Upper lobe of left lung (tissue), 6 donors: Measurements from ENCODE around the gene ITFG1. TPM values are rescaled to one million over a fixed set of nuclear protein-coding genes. Genes with fewer than 3 reads are reported as not detected.
"Not testable (repeated sequence)": the region's sequence is repeated elsewhere in the genome, so short reads cannot be mapped to it uniquely, and the experiment has no call there.

ENCODE experiments used
- ATAC-seq, 2 donors: fragments of 200-7000 bp; cut with Tn5 transposase; one replicate each; pipeline ENCODE4 v1.9.1; 2022; ENCODE audit warnings: mild to moderate bottlenecking in 2 of 2, moderate library complexity in 2 of 2; ENCODE audit not compliant: low FRiP score in 2 of 2
- DNase-seq, 2 donors: peaks; one replicate each; pipeline ENCODE4 v3.0.0-alpha.2; 2019 to 2020
- H3K27ac ChIP-seq, 4 donors: fragments of 200-600 bp; sonication (generic); one replicate each; pipeline ENCODE4 v1.5.1; 2016 to 2019
- H3K27me3 ChIP-seq, 4 donors: fragments of 200-600 bp; sonication (generic); one replicate each; pipeline ENCODE4 v1.5.1; 2017 to 2019
- H3K36me3 ChIP-seq, 4 donors: fragments of 200-600 bp; sonication (generic); one replicate each; pipeline ENCODE4 v1.5.1; 2016 to 2019
- H3K4me1 ChIP-seq, 4 donors: fragments of 200-600 bp; sonication (generic); one replicate each; pipeline ENCODE4 v1.5.1; 2018 to 2019
- H3K4me3 ChIP-seq, 4 donors: fragments of 200-600 bp; sonication (generic); one replicate each; pipeline ENCODE4 v1.5.1; 2017 to 2019; ENCODE audit warnings: mild to moderate bottlenecking in 2 of 4, moderate library complexity in 1 of 4
- H3K9me3 ChIP-seq, 4 donors: fragments of 200-600 bp; sonication (generic); one replicate each; pipeline ENCODE4 v1.5.1; 2018 to 2019
- CTCF ChIP-seq, 6 experiments: fragments of 450-650 bp in 4 of 6; fragments of 200-600 bp in 2 of 6; sonication (generic) in 2 of 6; IDR thresholded peaks; one replicate each; pipeline ENCODE4 v1.5.1; 2016 to 2019; ENCODE audit warnings: antibody characterized with exemption in 6 of 6
- EP300 ChIP-seq, 4 donors: sonication (generic); formaldehyde crosslinking; IDR thresholded peaks; one replicate each; pipeline ENCODE4 v1.5.1; 2017; ENCODE audit warnings: antibody characterized with exemption in 4 of 4, control low read depth in 2 of 4
- POLR2A ChIP-seq, 4 donors: fragments of 450-650 bp; IDR thresholded peaks; one replicate each; pipeline ENCODE4 v1.5.1; 2016 to 2017; ENCODE audit warnings: antibody characterized with exemption in 4 of 4, mild to moderate bottlenecking in 2 of 4
- POLR2AphosphoS5 ChIP-seq, 2 donors: sonication (generic); formaldehyde crosslinking; IDR thresholded peaks; one replicate each; pipeline ENCODE4 v1.5.1; 2017; ENCODE audit warnings: antibody characterized with exemption in 2 of 2
- WGBS, 2 donors: methylation state at CpG; one replicate each; pipeline ENCODE4 v1.1.5; 2017 to 2018; 5-methylcytosine and 5-hydroxymethylcytosine counted together
- total RNA-seq, 6 donors: library from RNA; depleted of rRNA in 4 of 6; stranded (reverse); fragments of >200 nt in 4 of 6; gene quantifications; one replicate each; pipeline versions ENCODE4 v1.1.0 to v1.2.1, GENCODE V29; 2016 to 2021
- donor health status: DM: no; HTN: no; CAD: no; lungs with moderate emphysema.
- donor health status: DM: no; HTN: yes; CAD: no; lungs with severe emphysema.

The ITFG1 gene
- total RNA-seq, 6 donors from 2014 or later: 23.7 to 58.1 (median 43.6) TPM

- Histone ChIP-seq H3K9me3 (no peaks in the 10 kb centered on the region), H3K4me1 (no peaks in the 10 kb centered on the region), H3K27me3 (no peaks in the 10 kb centered on the region), H3K4me3 (no peak overlapping the region), H3K27ac (no peak overlapping the region), H3K36me3 (peaks cover 0 to 13% (median 4%) of the 10 kb centered on the region in 4 donors)
- TF ChIP-seq POLR2AphosphoS5 (IDR thresholded peaks at IDR 0.05) (no peak), CTCF (IDR thresholded peaks at IDR 0.05) (no peak), POLR2A (IDR thresholded peaks at IDR 0.05) (no peak), EP300 (IDR thresholded peaks at IDR 0.05) (no peak)
- DNase-seq: no peak
- 75 to 84% methylated on average over 2 of the region's 2 CpGs for whole genome bisulfite sequencing, 2 donors
- no peak for ATAC-seq
Measured at GRCh38 chr16:47366228-47366627, 94.6 kb downstream of the ITFG1 start.

- Histone ChIP-seq H3K9me3 (no peaks in the 10 kb centered on the region), H3K27ac (no peak overlapping the region), H3K4me3 (no peak overlapping the region), H3K27me3 (no peaks in the 10 kb centered on the region), H3K36me3 (peaks cover 0 to 7% (median 2%) of the 10 kb centered on the region in 4 donors), H3K4me1 (no peaks in the 10 kb centered on the region)
- no peak for DNase-seq
- TF ChIP-seq POLR2A (IDR thresholded peaks at IDR 0.05): no peak
- no peak for TF ChIP-seq POLR2AphosphoS5 (IDR thresholded peaks at IDR 0.05)
- no peak for TF ChIP-seq EP300 (IDR thresholded peaks at IDR 0.05)
- TF ChIP-seq CTCF (IDR thresholded peaks at IDR 0.05): no peak
- WGBS, 2 donors: 82 to 83% methylated on average over 1 of the region's 1 CpG
- no peak for ATAC-seq
Measured at GRCh38 chr16:47363761-47364160, 97.1 kb downstream of the ITFG1 start.

- DNase-seq: no peak
Measured at GRCh38 chr16:47359478-47359877, 101.4 kb downstream of the ITFG1 start.

GRCh38 chr16:47358816-47359215, 102.0 kb downstream of the ITFG1 start:
- H3K9me3 ChIP-seq: peaks cover 0 to 4% (median 0%) of the 10 kb centered on the region in 4 donors
- H3K4me3 ChIP-seq: no peak overlapping the region
- no peak overlapping the region for H3K27ac ChIP-seq
- 90 to 95% methylated on average over 2 of the region's 2 CpGs for WGBS, 2 donors
- TF ChIP-seq POLR2AphosphoS5 (IDR thresholded peaks at IDR 0.05): no peak
- TF ChIP-seq EP300 (IDR thresholded peaks at IDR 0.05): no peak
- no peak for TF ChIP-seq CTCF (IDR thresholded peaks at IDR 0.05)
- TF ChIP-seq POLR2A (IDR thresholded peaks at IDR 0.05): no peak
- DNase-seq: no peak
- H3K4me1 ChIP-seq: no peaks in the 10 kb centered on the region
- no peaks in the 10 kb centered on the region for H3K27me3 ChIP-seq
- ATAC-seq: peak in 1 of 2 donors; percentile 34
- H3K36me3 ChIP-seq: peaks cover 0 to 4% (median under 1%) of the 10 kb centered on the region in 4 donors

More at GRCh38 chr16:47359478-47359877, 101.4 kb downstream of the ITFG1 start:
- Histone ChIP-seq H3K9me3 (no peaks in the 10 kb centered on the region), H3K4me1 (no peaks in the 10 kb centered on the region), H3K4me3 (no peak overlapping the region), H3K27ac (no peak overlapping the region), H3K27me3 (no peaks in the 10 kb centered on the region), H3K36me3 (peaks cover 0 to 4% (median under 1%) of the 10 kb centered on the region in 4 donors)
- 62 to 88% methylated on average over 2 of the region's 2 CpGs for WGBS, 2 donors
- TF ChIP-seq EP300 (IDR thresholded peaks at IDR 0.05): no peak
- TF ChIP-seq POLR2AphosphoS5 (IDR thresholded peaks at IDR 0.05): no peak
- TF ChIP-seq CTCF (IDR thresholded peaks at IDR 0.05): no peak
- TF ChIP-seq POLR2A (IDR thresholded peaks at IDR 0.05): no peak
- ATAC-seq: no peak

- H3K27ac ChIP-seq, H3K36me3 ChIP-seq, DNase-seq, H3K27me3 ChIP-seq, ATAC-seq, H3K4me1 ChIP-seq, H3K4me3 ChIP-seq: not testable (repeated sequence)
- peaks cover 0 to 19% (median 9%) of the 10 kb centered on the region in 4 donors for H3K9me3 ChIP-seq
- 94 to 100% methylated on average over 2 of the region's 2 CpGs for WGBS, 2 donors
Measured at GRCh38 chr16:47349029-47349428, 111.8 kb downstream of the ITFG1 start.

- DNase-seq: peak in 1 of 2 donors; percentile 49
- not testable (repeated sequence) for H3K4me1 ChIP-seq, H3K27me3 ChIP-seq, H3K27ac ChIP-seq, H3K36me3 ChIP-seq, ATAC-seq, H3K4me3 ChIP-seq
- 97 to 98% methylated on average over 23 of the region's 23 CpGs for WGBS, 2 donors
- peaks cover 0 to 16% (median 7%) of the 10 kb centered on the region in 4 donors for H3K9me3 ChIP-seq
Measured at GRCh38 chr16:47347021-47347696, 113.7 kb downstream of the ITFG1 start.
